HepG2 (cell line): ENCODE data around the gene SYT7. TPM values are rescaled to one million over a fixed set of nuclear protein-coding genes. Genes with fewer than 3 reads are reported as not detected.

Source experiments
- ATAC-seq: fragments of 200-7000 bp; cut with Tn5 transposase; 3 replicates; pipeline ENCODE4 v1.9.1; 2020; ENCODE audit warnings: mild to moderate bottlenecking, moderate library complexity
- BruUV-seq: library from RNA; stranded (reverse); fragments of 400-500 nt; replicated peaks from 2 replicates; lab custom pipeline; 2021; lab: Mats Ljungman, UMichigan
- CTCF ChIA-PET: fragments of 300-600 bp; formaldehyde crosslinking; extraction: SDS; loops from one replicate; lab custom pipeline; 2021; ENCODE audit warnings: low total read pairs, inconsistent platforms, low intra/inter-chr PET ratio; lab: Yijun Ruan, JAX
- POLR2A ChIA-PET: fragments of 350-600 bp; sonication (Branson Sonifier 250); formaldehyde crosslinking; loops from one replicate; lab custom pipeline; 2020; ENCODE audit warnings: antibody characterized with exemption, inconsistent platforms; lab: Yijun Ruan, JAX
- DNase-seq: peaks from one replicate; pipeline ENCODE4 v3.0.0-alpha.2; 2015; ENCODE audit warnings: low spot score
- FAIRE-seq: peaks from 3 replicates; lab custom pipeline; 2011; peaks lifted over from hg19 to GRCh38; lab: Jason Lieb, UNC
- H2AFZ ChIP-seq: one replicate; pipeline ENCODE4 v1.6.1; 2011; ENCODE audit warnings: low read length, inconsistent platforms
- H3K27ac ChIP-seq: fragments of 300-600 bp; 3 replicates; pipeline ENCODE4 v1.8.0; 2011; ENCODE audit warnings: mixed run types, mild to moderate bottlenecking, mixed read lengths, low read length, inconsistent platforms; ENCODE audit not compliant: insufficient read depth; ENCODE audit errors: extremely low read length
- H3K27me3 ChIP-seq, 2 experiments: fragments of 200-600 bp in 1 of 2; 2 replicates in 1 of 2; 3 replicates in 1 of 2; pipeline versions ENCODE4 v1.6.0 to v1.8.0; 2011; ENCODE audit warnings: low read length in 2 of 2, mild to moderate bottlenecking in 2 of 2, moderate library complexity in 2 of 2, inconsistent platforms in 1 of 2; ENCODE audit not compliant: insufficient read depth in 2 of 2, control insufficient read depth in 1 of 2
- H3K36me3 ChIP-seq, 2 experiments: fragments of 200-600 bp in 1 of 2; replicated peaks in 1 of 2; 2 replicates in 1 of 2; 3 replicates in 1 of 2; pipeline versions ENCODE4 v1.5.1 to v1.8.0; 2011; ENCODE audit warnings: low read length in 2 of 2, inconsistent platforms in 1 of 2; ENCODE audit not compliant: insufficient read depth in 2 of 2, control insufficient read depth in 1 of 2
- H3K4me1 ChIP-seq: 2 replicates; pipeline ENCODE4 v1.5.1; 2012; ENCODE audit warnings: low read length, inconsistent platforms; ENCODE audit not compliant: insufficient read depth
- H3K4me2 ChIP-seq: 2 replicates; pipeline ENCODE4 v1.6.0; 2011; ENCODE audit warnings: low read depth, low read length, inconsistent platforms
- H3K4me3 ChIP-seq, 3 experiments: fragments of 200-600 bp in 1 of 3; sonication (generic), shearing (Covaris generic) in 1 of 3; replicated peaks in 1 of 3; 2 replicates each; pipeline ENCODE4 v1.5.1; 2011 to 2016; ENCODE audit warnings: low read length in 3 of 3, inconsistent platforms in 2 of 3, low read depth in 2 of 3, mild to moderate bottlenecking in 2 of 3, control low read depth in 1 of 3, mixed read lengths in 1 of 3; ENCODE audit not compliant: insufficient read depth in 1 of 3
- H3K79me2 ChIP-seq: one replicate; pipeline ENCODE4 v1.6.1; 2011; ENCODE audit warnings: low read length, inconsistent platforms; ENCODE audit not compliant: insufficient read depth
- H3K9ac ChIP-seq: 2 replicates; pipeline ENCODE4 v1.6.0; 2011; ENCODE audit warnings: mild to moderate bottlenecking, low read depth, low read length, inconsistent platforms; ENCODE audit not compliant: insufficient read depth
- H3K9me3 ChIP-seq: 2 replicates; pipeline ENCODE4 v1.5.1; 2012; ENCODE audit warnings: mild to moderate bottlenecking, low read length
- H4K20me1 ChIP-seq: 2 replicates; pipeline ENCODE4 v1.6.0; 2011; ENCODE audit warnings: inconsistent platforms, mild to moderate bottlenecking, low read length, moderate library complexity; ENCODE audit not compliant: insufficient read depth
- FOXM1 ChIP-seq: sonication (generic); formaldehyde crosslinking; IDR thresholded peaks from 2 replicates; pipeline ENCODE4 v1.5.0; 2020; ENCODE audit warnings: missing genetic modification reagents
- GABPB1 ChIP-seq: IDR thresholded peaks from 2 replicates; pipeline ENCODE4 v1.6.1; 2016; ENCODE audit warnings: mild to moderate bottlenecking, missing genetic modification reagents, moderate library complexity, missing compliant biosample characterization
- HNRNPUL1 ChIP-seq: fragments of 200-400 bp; formaldehyde crosslinking; IDR thresholded peaks from 2 replicates; pipeline ENCODE4 v1.6.1; 2017; ENCODE audit warnings: low read depth, mild to moderate bottlenecking, low read length, moderate library complexity
- NFIC ChIP-seq: IDR thresholded peaks from 2 replicates; pipeline ENCODE4 v1.6.1; 2012; ENCODE audit warnings: mild to moderate bottlenecking, low read length, inconsistent platforms
- NKX3-1 ChIP-seq: sonication (generic); formaldehyde crosslinking; IDR thresholded peaks from 2 replicates; pipeline ENCODE4 v1.5.0; 2020; ENCODE audit warnings: missing genetic modification reagents
- SIN3B ChIP-seq: fragments of 150-350 bp; IDR thresholded peaks from 2 replicates; pipeline ENCODE4 v1.6.1; 2014; ENCODE audit warnings: low read length
- SP140L ChIP-seq: sonication (generic); formaldehyde crosslinking; IDR thresholded peaks from 2 replicates; pipeline ENCODE4 v1.4.0; 2020; ENCODE audit warnings: missing genetic modification reagents, borderline replicate concordance
- ZNF253 ChIP-seq: sonication (generic); formaldehyde crosslinking; IDR thresholded peaks from 2 replicates; pipeline ENCODE4 v1.8.0; 2022; ENCODE audit warnings: mild to moderate bottlenecking, missing genetic modification reagents, borderline replicate concordance
- ZSCAN22 ChIP-seq: sonication (generic); formaldehyde crosslinking; IDR thresholded peaks from 2 replicates; pipeline ENCODE4 v1.4.0; 2020; ENCODE audit warnings: mild to moderate bottlenecking, missing genetic modification reagents
- WGBS: methylation state at CpG from one replicate; pipeline ENCODE4 v1.1.6; 2017; ENCODE audit warnings: low lambda C conversion rate; 5-methylcytosine and 5-hydroxymethylcytosine counted together
- in situ Hi-C: cut with HindIII; loops from 2 replicates; pipeline ENCODE4 v1.10.0; 2017; ENCODE audit warnings: low pct_unique_long_range_greater_than_20kb; ENCODE audit not compliant: extremely low pct_ligation_motif_present
- intact Hi-C: fragments of 100-400 bp; cut with micrococcal nuclease; formaldehyde crosslinking; loops from one replicate; pipeline ENCODE4 v1.10.0; 2022; ENCODE audit not compliant: unreplicated experiment
- polyA plus RNA-seq, 8 experiments: library from polyadenylated mRNA; depleted of rRNA in 3 of 8; stranded (reverse) in 7 of 8; unstranded in 1 of 8; fragments of >200 nt; fragmentation: Illumina TruSeq in 4 of 8; extraction: Trizol in 4 of 8; gene quantifications; 2 replicates each; pipeline versions ENCODE4 v1.2.1 to v1.2.3, GENCODE V29; 2011 to 2016; ENCODE audit warnings: low read depth in 4 of 8, missing spikeins in 1 of 8, mixed read lengths in 1 of 8; ENCODE audit not compliant: insufficient read depth in 1 of 8
- total RNA-seq, 5 experiments: library from RNA; depleted of rRNA; stranded (reverse); fragments of >200 nt; fragmentation: Illumina TruSeq; extraction: Trizol; gene quantifications; 2 replicates each; pipeline ENCODE4 v1.2.3, GENCODE V29; 2016; ENCODE audit warnings: low read depth in 1 of 5
- TF ChIP-seq, protein P1 (sequence below): sonication (generic); formaldehyde crosslinking; IDR thresholded peaks from 2 replicates; pipeline ENCODE4 v1.5.0; 2020; ENCODE audit warnings: missing genetic modification reagents
- TF ChIP-seq, protein P2 (sequence below): sonication (generic); formaldehyde crosslinking; IDR thresholded peaks from 2 replicates; pipeline ENCODE4 v1.4.0; 2020; ENCODE audit warnings: low read depth, mild to moderate bottlenecking, missing genetic modification reagents

SYT7 gene
- total and polyA plus RNA-seq, 2 of the 13 experiments (the other 11 are each of a cell fraction or from before 2014, with no cell fraction given): 1.4 to 4.4 TPM

DNA sequence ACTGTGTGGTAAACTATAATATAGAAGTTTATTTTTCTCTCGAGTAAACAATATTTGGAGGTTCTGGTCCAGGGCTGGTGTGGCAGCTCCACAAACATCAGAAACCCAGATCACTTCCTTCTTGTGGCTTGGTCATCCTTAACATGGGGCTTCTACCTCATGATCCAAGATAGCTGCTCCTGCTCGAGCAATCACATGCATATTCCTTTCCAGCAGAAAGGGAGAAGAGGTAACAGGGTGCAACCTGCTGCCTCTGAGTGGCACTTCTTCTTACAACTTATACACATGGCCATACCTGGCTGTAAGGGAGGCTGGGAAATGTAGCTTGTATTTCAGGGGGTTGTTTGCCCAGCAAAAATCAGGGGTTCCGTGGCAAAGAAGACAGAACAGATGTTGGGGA lies 44.6 kb upstream of the SYT7 start (continued):
- TF ChIP-seq, protein P1, sequence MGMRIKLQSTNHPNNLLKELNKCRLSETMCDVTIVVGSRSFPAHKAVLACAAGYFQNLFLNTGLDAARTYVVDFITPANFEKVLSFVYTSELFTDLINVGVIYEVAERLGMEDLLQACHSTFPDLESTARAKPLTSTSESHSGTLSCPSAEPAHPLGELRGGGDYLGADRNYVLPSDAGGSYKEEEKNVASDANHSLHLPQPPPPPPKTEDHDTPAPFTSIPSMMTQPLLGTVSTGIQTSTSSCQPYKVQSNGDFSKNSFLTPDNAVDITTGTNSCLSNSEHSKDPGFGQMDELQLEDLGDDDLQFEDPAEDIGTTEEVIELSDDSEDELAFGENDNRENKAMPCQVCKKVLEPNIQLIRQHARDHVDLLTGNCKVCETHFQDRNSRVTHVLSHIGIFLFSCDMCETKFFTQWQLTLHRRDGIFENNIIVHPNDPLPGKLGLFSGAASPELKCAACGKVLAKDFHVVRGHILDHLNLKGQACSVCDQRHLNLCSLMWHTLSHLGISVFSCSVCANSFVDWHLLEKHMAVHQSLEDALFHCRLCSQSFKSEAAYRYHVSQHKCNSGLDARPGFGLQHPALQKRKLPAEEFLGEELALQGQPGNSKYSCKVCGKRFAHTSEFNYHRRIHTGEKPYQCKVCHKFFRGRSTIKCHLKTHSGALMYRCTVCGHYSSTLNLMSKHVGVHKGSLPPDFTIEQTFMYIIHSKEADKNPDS: no peak
- TF ChIP-seq SIN3B (no peak), NFIC (no peak)
- TF ChIP-seq, protein P2, sequence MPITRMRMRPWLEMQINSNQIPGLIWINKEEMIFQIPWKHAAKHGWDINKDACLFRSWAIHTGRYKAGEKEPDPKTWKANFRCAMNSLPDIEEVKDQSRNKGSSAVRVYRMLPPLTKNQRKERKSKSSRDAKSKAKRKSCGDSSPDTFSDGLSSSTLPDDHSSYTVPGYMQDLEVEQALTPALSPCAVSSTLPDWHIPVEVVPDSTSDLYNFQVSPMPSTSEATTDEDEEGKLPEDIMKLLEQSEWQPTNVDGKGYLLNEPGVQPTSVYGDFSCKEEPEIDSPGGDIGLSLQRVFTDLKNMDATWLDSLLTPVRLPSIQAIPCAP: no peak

DNA sequence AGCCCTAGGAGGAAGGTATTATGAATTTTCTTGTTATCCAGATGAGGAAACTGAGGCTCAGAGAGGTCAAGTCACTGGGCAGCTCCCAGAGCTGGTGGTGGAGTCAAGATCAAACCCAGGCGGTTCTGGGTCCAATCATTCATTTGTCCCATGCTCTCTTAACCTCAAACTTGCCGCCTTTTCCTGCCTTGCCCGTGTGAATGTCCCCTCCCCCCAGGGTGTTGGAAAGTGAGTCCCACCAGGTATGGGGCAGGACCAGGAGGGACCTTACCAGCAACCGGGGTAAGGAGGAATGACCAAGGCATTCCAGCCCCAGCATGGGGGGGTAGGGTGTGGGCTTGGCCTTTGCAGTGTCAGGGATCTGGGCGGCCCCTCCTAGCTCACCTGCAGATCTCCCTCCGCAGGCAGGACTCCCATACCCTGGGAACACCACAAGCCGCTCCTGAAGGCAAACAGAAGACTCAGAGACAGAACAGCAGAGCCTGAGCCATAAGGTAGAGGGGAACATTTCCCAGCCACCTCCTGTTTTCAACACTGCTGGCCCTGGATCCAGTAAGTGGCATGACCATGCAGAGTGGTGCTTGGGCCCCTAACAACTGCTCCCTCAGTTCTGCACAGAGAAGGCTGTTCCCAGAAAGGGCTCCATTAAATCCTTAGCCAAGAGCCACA lies 41.2 kb upstream of the SYT7 start:
- H3K27me3 ChIP-seq: no peaks in the 10 kb centered on the region; a peak in 1 of 5 replicates
- H3K4me2 ChIP-seq: no peak overlapping the region
- peaks cover 8% of the 10 kb centered on the region; the same call in 1 of the 2 replicates for H3K4me1 ChIP-seq
- in situ Hi-C loops (no loop called here), intact Hi-C loops (no loop called here)
- no peak overlapping the region for H2AFZ ChIP-seq
- ChIA-PET POLR2A (no interaction called here), CTCF (no interaction called here)
- no peak overlapping the region for H3K27ac ChIP-seq
- TF ChIP-seq ZSCAN22 (CRISPR knock-in tag) (no peak), FOXM1 (CRISPR knock-in tag) (no peak), GABPB1 (CRISPR knock-in tag) (no peak), SP140L (CRISPR knock-in tag) (no peak), HNRNPUL1 (no peak), ZNF253 (CRISPR knock-in tag) (no peak), NKX3-1 (CRISPR knock-in tag) (no peak)
- ATAC-seq (no peak), DNase-seq (no peak), FAIRE-seq (no peak)
- H3K9ac ChIP-seq: no peak overlapping the region
- no peaks in the 10 kb centered on the region for H3K9me3 ChIP-seq
- H3K79me2 ChIP-seq: no peaks in the 10 kb centered on the region
- WGBS: 52% methylated on average over 6 of the region's 7 CpGs
- no peak overlapping the region for H3K4me3 ChIP-seq
- H4K20me1 ChIP-seq: no peaks in the 10 kb centered on the region
- no peaks in the 10 kb centered on the region for H3K36me3 ChIP-seq
- no TSS peak for BruUV-seq
